Measurements from ENCODE around the gene RGS7. TPM values are rescaled to one million over a fixed set of nuclear protein-coding genes. Genes with fewer than 3 reads are reported as not detected.

The RGS7 gene
- total and polyA plus RNA-seq, 2 of the 8 experiments (the other 6 are each of a cell fraction or from before 2014, with no cell fraction given): 1.6 to 3.0 TPM

- Histone ChIP-seq H3K23ac (ENCODE audit: insufficient read length) (no peak overlapping the region), H3K79me1 (ENCODE audit: low read depth, low read length) (no peaks in the 10 kb centered on the region), H2AK5ac (ENCODE audit: low read depth, low read length) (no peak overlapping the region), H3K23me2 (ENCODE audit: low read depth, low read length) (no peaks in the 10 kb centered on the region), H3K27me3 (replicated peaks in 1 of 4; ENCODE audit: control insufficient read depth in 3 of 4, extremely low read depth in 1 of 4, insufficient read depth in 3 of 4, low read length in 3 of 4) (peaks cover 0 to 1% (median 0%) of the 10 kb centered on the region in 4 experiments; a peak in 1 of 7 replicates), H3K14ac (ENCODE audit: insufficient read length) (no peak overlapping the region), H3K18ac (ENCODE audit: extremely low read depth, low read length) (no peak overlapping the region), H2BK20ac (ENCODE audit: low read length) (no peak overlapping the region), H3K4ac (replicated peaks; ENCODE audit: insufficient read length, low read depth, low read length) (no peak overlapping the region), H2BK12ac (ENCODE audit: low read depth, low read length) (no peak overlapping the region), H3K4me1 (replicated peaks in 1 of 4; ENCODE audit: control insufficient read depth in 3 of 4, insufficient read depth in 4 of 4, low read length in 3 of 4) (no peaks in the 10 kb centered on the region), H4K5ac (ENCODE audit: insufficient read length, low read depth, low read length) (no peak overlapping the region), H3K27ac (ENCODE audit: low read depth, low read length) (no peak overlapping the region), H3K4me3 (ENCODE audit: extremely low read depth in 1 of 4, insufficient read depth in 2 of 4, low read depth in 3 of 4, low read length in 4 of 4) (no peak overlapping the region), H2BK15ac (ENCODE audit: low read length) (no peak overlapping the region), H2BK5ac (ENCODE audit: low read depth, low read length) (no peak overlapping the region), H3K36me3 (ENCODE audit: control insufficient read depth in 2 of 4, insufficient read depth in 4 of 4, low read length in 3 of 4) (no peaks in the 10 kb centered on the region), H2BK120ac (replicated peaks; ENCODE audit: low read depth, low read length) (no peak overlapping the region), H3K9ac (replicated peaks in 1 of 4; ENCODE audit: extremely low read depth in 1 of 4, low read depth in 3 of 4, low read length in 3 of 4) (no peak overlapping the region), H3K4me2 (ENCODE audit: insufficient read depth in 1 of 2, low read depth in 2 of 2, low read length in 2 of 2) (no peak overlapping the region), H2AFZ (ENCODE audit: low read length) (no peak overlapping the region), H3K56ac (replicated peaks; ENCODE audit: insufficient read length, low read depth, low read length) (no peak overlapping the region), H4K8ac (ENCODE audit: extremely low read depth, insufficient read depth, low read length) (no peak overlapping the region), H3K79me2 (ENCODE audit: control insufficient read depth in 1 of 2, insufficient read depth in 2 of 2, low read length in 2 of 2) (no peaks in the 10 kb centered on the region), H3K9me3 (ENCODE audit: insufficient read depth in 2 of 2, low read depth in 1 of 2, low read length in 1 of 2) (no peaks in the 10 kb centered on the region), H4K20me1 (replicated peaks in 1 of 2; ENCODE audit: control insufficient read depth in 1 of 2, insufficient read depth in 2 of 2, low read length in 2 of 2) (no peaks in the 10 kb centered on the region), H4K91ac (replicated peaks; ENCODE audit: insufficient read length, low read length) (no peak overlapping the region)
- DNase-seq (ENCODE audit: low read depth in 1 of 2, low spot score in 2 of 2) (no peak), FAIRE-seq (no peak)
- ChIA-PET POLR2A (ENCODE audit: partially characterized antibody) (no interaction called here), CTCF (ENCODE audit: partially characterized antibody) (interaction anchor here (1.3 kb wide), 1 partner anchor 14 kb away, joined by 4 read pairs; no protein-coding TSS in a partner anchor)
- TF ChIP-seq TAF7 (optimal IDR thresholded peaks at IDR 0.05; ENCODE audit: borderline replicate concordance, low read depth, low read length) (no peak), KDM4A (IDR thresholded peaks at IDR 0.05; ENCODE audit: low read depth, low read length, severe bottlenecking) (no peak), USF2 (IDR thresholded peaks at IDR 0.05; ENCODE audit: low read length) (no peak), CBX8 (IDR thresholded peaks at IDR 0.05; ENCODE audit: borderline replicate concordance, low read depth, low read length) (no peak), CREB1 (IDR thresholded peaks at IDR 0.05) (no peak), RAD21 (IDR thresholded peaks at IDR 0.05 in 1 of 2, conservative IDR thresholded peaks at IDR 0.05 in 1 of 2; ENCODE audit: low read depth in 2 of 2, low read length in 2 of 2) (no peak)
- WGBS, 2 experiments (ENCODE audit: extremely low coverage in 1 of 2, insufficient coverage in 1 of 2, insufficient read length in 1 of 2, insufficient replicate concordance in 2 of 2, low coverage in 1 of 2, low lambda C conversion rate in 2 of 2, missing lambda C conversion rate in 1 of 2): 82% methylated on average over 1 of the region's 1 CpG; no CpG with 5 or more reads in 1 of the 2 experiments
Measured at GRCh38 chr1:240917976-240918375, 439.0 kb downstream of the RGS7 start.
